Measurements from ENCODE around the gene RNF157. TPM values are rescaled to one million over a fixed set of nuclear protein-coding genes. Genes with fewer than 3 reads are reported as not detected.

The RNF157 gene
- total and polyA plus RNA-seq, 10 of the 15 experiments (the other 5 are each of a cell fraction or from before 2014, with no cell fraction given): 1.4 to 15.9 (median 9.6) TPM

DNA sequence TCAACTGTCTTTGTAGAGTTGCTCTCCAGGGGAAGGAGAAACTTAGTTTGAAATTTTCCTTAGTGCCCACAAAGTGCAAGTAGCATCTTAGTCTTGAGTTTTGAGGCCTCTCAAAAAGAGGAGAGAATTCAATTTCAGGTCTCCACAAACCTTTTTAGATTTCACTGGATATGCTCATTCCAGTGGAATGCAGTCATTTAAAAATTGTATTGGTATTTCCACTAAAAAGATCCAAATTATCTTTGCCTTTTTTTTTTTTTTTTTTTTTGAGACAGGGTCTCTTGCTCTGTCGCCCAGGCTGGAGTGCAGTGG lies 92.3 kb downstream of the RNF157 start:
- intact Hi-C loops (cut with micrococcal nuclease; ENCODE audit: unreplicated experiment) (no loop called here), in situ Hi-C loops (cut with MboI) (no loop called here)
- no peak for DNase-seq (ENCODE audit: low read depth, low spot score)
- H3K27ac ChIP-seq (ENCODE audit: control insufficient read depth, insufficient read depth): no peak overlapping the region
- TF ChIP-seq SP1 (IDR thresholded peaks at IDR 0.05; ENCODE audit: low read depth, low read length) (no peak), SUPT20H (IDR thresholded peaks at IDR 0.05; ENCODE audit: borderline replicate concordance, control insufficient read depth, low read depth, low read length) (no peak), MEF2A (IDR thresholded peaks at IDR 0.05; ENCODE audit: insufficient read depth, low read depth, low read length) (no peak), MYC (IDR thresholded peaks at IDR 0.05; ENCODE audit: insufficient read depth, insufficient read length, insufficient replicate concordance, low read length, severe bottlenecking) (no peak), SMARCA5 (IDR thresholded peaks at IDR 0.05) (no peak), BRCA1 (IDR thresholded peaks at IDR 0.05; ENCODE audit: low read depth, low read length) (no peak), MTA2 (IDR thresholded peaks at IDR 0.05; ENCODE audit: low read depth) (no peak), ZNF207 (IDR thresholded peaks at IDR 0.05; ENCODE audit: borderline replicate concordance) (no peak), NFXL1 (IDR thresholded peaks at IDR 0.05; ENCODE audit: borderline replicate concordance) (no peak), ZZZ3 (IDR thresholded peaks at IDR 0.05; ENCODE audit: control insufficient read depth, insufficient read length, low read depth) (no peak)
- TF ChIP-seq, protein P1, sequence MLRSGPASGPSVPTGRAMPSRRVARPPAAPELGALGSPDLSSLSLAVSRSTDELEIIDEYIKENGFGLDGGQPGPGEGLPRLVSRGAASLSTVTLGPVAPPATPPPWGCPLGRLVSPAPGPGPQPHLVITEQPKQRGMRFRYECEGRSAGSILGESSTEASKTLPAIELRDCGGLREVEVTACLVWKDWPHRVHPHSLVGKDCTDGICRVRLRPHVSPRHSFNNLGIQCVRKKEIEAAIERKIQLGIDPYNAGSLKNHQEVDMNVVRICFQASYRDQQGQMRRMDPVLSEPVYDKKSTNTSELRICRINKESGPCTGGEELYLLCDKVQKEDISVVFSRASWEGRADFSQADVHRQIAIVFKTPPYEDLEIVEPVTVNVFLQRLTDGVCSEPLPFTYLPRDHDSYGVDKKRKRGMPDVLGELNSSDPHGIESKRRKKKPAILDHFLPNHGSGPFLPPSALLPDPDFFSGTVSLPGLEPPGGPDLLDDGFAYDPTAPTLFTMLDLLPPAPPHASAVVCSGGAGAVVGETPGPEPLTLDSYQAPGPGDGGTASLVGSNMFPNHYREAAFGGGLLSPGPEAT (IDR thresholded peaks at IDR 0.05; ENCODE audit: low read depth): no peak
- BruUV-seq (replicated peaks): no TSS peak
- 75% methylated on average over 1 of the region's 1 CpG for WGBS (ENCODE audit: insufficient coverage, insufficient replicate concordance, low lambda C conversion rate, missing lambda C conversion rate)
- no peak overlapping the region for H2AFZ ChIP-seq (ENCODE audit: control insufficient read depth, low read depth, low read length)
- FAIRE-seq: no peak
- H3K36me3 ChIP-seq (ENCODE audit: control insufficient read depth in 2 of 2, insufficient read depth in 2 of 2, low read length in 1 of 2): no peaks in the 10 kb centered on the region
- no peaks in the 10 kb centered on the region for H4K20me1 ChIP-seq (ENCODE audit: control insufficient read depth, insufficient read depth)
- RAD21 ChIA-PET (ENCODE audit: unreplicated experiment): no interaction called here
- H3K4me3 ChIP-seq: no peak overlapping the region
- CTCF ChIA-PET: no interaction called here
- SMC1A ChIA-PET (ENCODE audit: uncharacterized antibody, unreplicated experiment): no interaction called here
- H3K9ac ChIP-seq (ENCODE audit: control insufficient read depth, insufficient read depth, low read length): no peak overlapping the region
- POLR2A ChIA-PET: interaction anchor here (0.6 kb wide), 1 partner anchor 10 kb away, joined by 3 read pairs; no protein-coding TSS in a partner anchor
- no peaks in the 10 kb centered on the region for H3K27me3 ChIP-seq (replicated peaks in 1 of 2; ENCODE audit: control insufficient read depth in 2 of 2, insufficient read depth in 2 of 2, low read length in 1 of 2)
- H3K79me2 ChIP-seq (ENCODE audit: control insufficient read depth, insufficient read depth, low read length): no peaks in the 10 kb centered on the region
- peaks cover 21% of the 10 kb centered on the region for H3K4me1 ChIP-seq (ENCODE audit: control insufficient read depth, insufficient read depth, low read length)
- H3K4me2 ChIP-seq (ENCODE audit: control insufficient read depth, insufficient read depth): no peak overlapping the region
- ATAC-seq: no peak
- H3K9me3 ChIP-seq (replicated peaks; ENCODE audit: control insufficient read depth, insufficient read depth, low read length): no peaks in the 10 kb centered on the region

Data from GM12878 (cell line).